ENCODE results near the gene NFS1. TPM values are rescaled to one million over a fixed set of nuclear protein-coding genes. Genes with fewer than 3 reads are reported as not detected.

Gene NFS1
- total and polyA plus RNA-seq, 2 of the 8 experiments (the other 6 are each of a cell fraction or from before 2014, with no cell fraction given): 26.1 to 38.8 TPM

GRCh38 chr20:35681960-35682359 lies 17.2 kb downstream of the NFS1 start:
- H3K14ac ChIP-seq (ENCODE audit: insufficient read length): no peak overlapping the region
- H4K8ac ChIP-seq (ENCODE audit: extremely low read depth, insufficient read depth, low read length): no peak overlapping the region
- H3K79me1 ChIP-seq (ENCODE audit: low read depth, low read length): no peaks in the 10 kb centered on the region
- no peak overlapping the region for H3K27ac ChIP-seq (ENCODE audit: low read depth, low read length)
- POLR2A ChIA-PET (ENCODE audit: partially characterized antibody): interaction anchor here (1.0 to 1.7 kb wide), 3 partner anchors 17 to 60 kb away, joined by 3 to 6 read pairs (median 3); partner anchors contain the start of genes NFS1, RBM39 and ROMO1
- TF ChIP-seq BCL11A (IDR thresholded peaks at IDR 0.05; ENCODE audit: low read depth in 2 of 2, low read length in 2 of 2): no peak
- TF ChIP-seq TBP (IDR thresholded peaks at IDR 0.05; ENCODE audit: low read depth, low read length): no peak
- no peak for TF ChIP-seq SP4 (IDR thresholded peaks at IDR 0.05; ENCODE audit: low read length)
- DNase-seq (ENCODE audit: low read depth in 1 of 2, low spot score in 2 of 2) (no peak), FAIRE-seq (no peak)
- H3K9me3 ChIP-seq (ENCODE audit: insufficient read depth in 2 of 2, low read depth in 1 of 2, low read length in 1 of 2): 0 out of 4 replicates have a peak, but pooled peaks cover 0 to under 1% of the 10 kb centered on the region in 2 experiments
- H3K27me3 ChIP-seq (replicated peaks in 1 of 4; ENCODE audit: control insufficient read depth in 3 of 4, extremely low read depth in 1 of 4, insufficient read depth in 3 of 4, low read length in 3 of 4): no peaks in the 10 kb centered on the region
- no peak overlapping the region for H2BK12ac ChIP-seq (ENCODE audit: low read depth, low read length)
- no peak overlapping the region for H3K4ac ChIP-seq (replicated peaks; ENCODE audit: insufficient read length, low read depth, low read length)
- H2BK120ac ChIP-seq (replicated peaks; ENCODE audit: low read depth, low read length): no peak overlapping the region
- no peak overlapping the region for H3K4me2 ChIP-seq (ENCODE audit: insufficient read depth in 1 of 2, low read depth in 2 of 2, low read length in 2 of 2)
- no peak overlapping the region for H4K91ac ChIP-seq (replicated peaks; ENCODE audit: insufficient read length, low read length)
- no peak overlapping the region for H4K5ac ChIP-seq (ENCODE audit: insufficient read length, low read depth, low read length)
- H2BK5ac ChIP-seq (ENCODE audit: low read depth, low read length): no peak overlapping the region
- no peaks in the 10 kb centered on the region for H3K36me3 ChIP-seq (ENCODE audit: control insufficient read depth in 2 of 4, insufficient read depth in 4 of 4, low read length in 3 of 4)
- no peaks in the 10 kb centered on the region for H3K79me2 ChIP-seq (ENCODE audit: control insufficient read depth in 1 of 2, insufficient read depth in 2 of 2, low read length in 2 of 2)
- H3K56ac ChIP-seq (replicated peaks; ENCODE audit: insufficient read length, low read depth, low read length): no peak overlapping the region
- H4K20me1 ChIP-seq (replicated peaks in 1 of 2; ENCODE audit: control insufficient read depth in 1 of 2, insufficient read depth in 2 of 2, low read length in 2 of 2): no peaks in the 10 kb centered on the region
- WGBS, 2 experiments (ENCODE audit: extremely low coverage in 1 of 2, insufficient coverage in 1 of 2, insufficient read length in 1 of 2, insufficient replicate concordance in 2 of 2, low coverage in 1 of 2, low lambda C conversion rate in 2 of 2, missing lambda C conversion rate in 1 of 2): 100% methylated on average over 1 of the region's 1 CpG
- no peak overlapping the region for H3K4me3 ChIP-seq (ENCODE audit: extremely low read depth in 1 of 4, insufficient read depth in 2 of 4, low read depth in 3 of 4, low read length in 4 of 4)
- no peaks in the 10 kb centered on the region for H3K4me1 ChIP-seq (replicated peaks in 1 of 4; ENCODE audit: control insufficient read depth in 3 of 4, insufficient read depth in 4 of 4, low read length in 3 of 4)
- CTCF ChIA-PET (ENCODE audit: partially characterized antibody): no interaction called here
- H3K23ac ChIP-seq (ENCODE audit: insufficient read length): no peak overlapping the region
- no peaks in the 10 kb centered on the region for H3K23me2 ChIP-seq (ENCODE audit: low read depth, low read length)
- no peak overlapping the region for H2BK15ac ChIP-seq (ENCODE audit: low read length)
- no peak overlapping the region for H2AFZ ChIP-seq (ENCODE audit: low read length)
- H2AK5ac ChIP-seq (ENCODE audit: low read depth, low read length): no peak overlapping the region
- no peak overlapping the region for H3K18ac ChIP-seq (ENCODE audit: extremely low read depth, low read length)
- H3K9ac ChIP-seq (replicated peaks in 1 of 4; ENCODE audit: extremely low read depth in 1 of 4, low read depth in 3 of 4, low read length in 3 of 4): no peak overlapping the region
- H2BK20ac ChIP-seq (ENCODE audit: low read length): no peak overlapping the region
